Ishikawa (cell line): Measurements from ENCODE around the gene NDUFV2.

Experiments used
- CEBPB ChIP-seq: IDR thresholded peaks from 2 replicates; pipeline ENCODE4 v1.6.1; 2012
- EGR1 ChIP-seq: IDR thresholded peaks from 2 replicates; pipeline ENCODE4 v1.6.1; 2012
- EP300 ChIP-seq: IDR thresholded peaks from 2 replicates; pipeline ENCODE4 v1.6.1; 2012; ENCODE audit warnings: borderline replicate concordance
- FOXM1 ChIP-seq: IDR thresholded peaks from 2 replicates; pipeline ENCODE4 v1.6.1; 2012; ENCODE audit warnings: low read depth, borderline replicate concordance
- MAX ChIP-seq: IDR thresholded peaks from 2 replicates; pipeline ENCODE4 v1.6.1; 2012
- NFIC ChIP-seq: IDR thresholded peaks from 2 replicates; pipeline ENCODE4 v1.6.1; 2012
- RAD21 ChIP-seq: IDR thresholded peaks from 2 replicates; pipeline ENCODE4 v1.6.1; 2012; ENCODE audit warnings: low read depth
- TAF1 ChIP-seq: IDR thresholded peaks from 2 replicates; pipeline ENCODE4 v1.6.1; 2012; ENCODE audit warnings: low read depth, mild to moderate bottlenecking
- TCF12 ChIP-seq: IDR thresholded peaks from 2 replicates; pipeline ENCODE4 v1.6.1; 2012; ENCODE audit warnings: low read depth
- TEAD4 ChIP-seq: IDR thresholded peaks from 2 replicates; pipeline ENCODE4 v1.6.1; 2012
- YY1 ChIP-seq: IDR thresholded peaks from 2 replicates; pipeline ENCODE4 v1.6.1; 2012; ENCODE audit warnings: low read depth
- ZBTB7A ChIP-seq: IDR thresholded peaks from 2 replicates; pipeline ENCODE4 v1.6.1; 2012; ENCODE audit warnings: low read depth
- TF ChIP-seq, protein P1 (sequence below): IDR thresholded peaks from 2 replicates; pipeline ENCODE4 v1.6.1; 2012; ENCODE audit warnings: low read depth, mild to moderate bottlenecking
- TF ChIP-seq, protein P2 (sequence below): IDR thresholded peaks from 2 replicates; pipeline ENCODE4 v1.6.1; 2012

GRCh38 chr18:9146224-9146623 lies 43.7 kb downstream of the NDUFV2 start:
- TF ChIP-seq EP300 (no peak), RAD21 (no peak), CEBPB (no peak), YY1 (no peak), TAF1 (no peak), TCF12 (no peak), EGR1 (no peak), TEAD4 (no peak), MAX (no peak), NFIC (no peak), FOXM1 (no peak), ZBTB7A (no peak)
- TF ChIP-seq, protein P1, sequence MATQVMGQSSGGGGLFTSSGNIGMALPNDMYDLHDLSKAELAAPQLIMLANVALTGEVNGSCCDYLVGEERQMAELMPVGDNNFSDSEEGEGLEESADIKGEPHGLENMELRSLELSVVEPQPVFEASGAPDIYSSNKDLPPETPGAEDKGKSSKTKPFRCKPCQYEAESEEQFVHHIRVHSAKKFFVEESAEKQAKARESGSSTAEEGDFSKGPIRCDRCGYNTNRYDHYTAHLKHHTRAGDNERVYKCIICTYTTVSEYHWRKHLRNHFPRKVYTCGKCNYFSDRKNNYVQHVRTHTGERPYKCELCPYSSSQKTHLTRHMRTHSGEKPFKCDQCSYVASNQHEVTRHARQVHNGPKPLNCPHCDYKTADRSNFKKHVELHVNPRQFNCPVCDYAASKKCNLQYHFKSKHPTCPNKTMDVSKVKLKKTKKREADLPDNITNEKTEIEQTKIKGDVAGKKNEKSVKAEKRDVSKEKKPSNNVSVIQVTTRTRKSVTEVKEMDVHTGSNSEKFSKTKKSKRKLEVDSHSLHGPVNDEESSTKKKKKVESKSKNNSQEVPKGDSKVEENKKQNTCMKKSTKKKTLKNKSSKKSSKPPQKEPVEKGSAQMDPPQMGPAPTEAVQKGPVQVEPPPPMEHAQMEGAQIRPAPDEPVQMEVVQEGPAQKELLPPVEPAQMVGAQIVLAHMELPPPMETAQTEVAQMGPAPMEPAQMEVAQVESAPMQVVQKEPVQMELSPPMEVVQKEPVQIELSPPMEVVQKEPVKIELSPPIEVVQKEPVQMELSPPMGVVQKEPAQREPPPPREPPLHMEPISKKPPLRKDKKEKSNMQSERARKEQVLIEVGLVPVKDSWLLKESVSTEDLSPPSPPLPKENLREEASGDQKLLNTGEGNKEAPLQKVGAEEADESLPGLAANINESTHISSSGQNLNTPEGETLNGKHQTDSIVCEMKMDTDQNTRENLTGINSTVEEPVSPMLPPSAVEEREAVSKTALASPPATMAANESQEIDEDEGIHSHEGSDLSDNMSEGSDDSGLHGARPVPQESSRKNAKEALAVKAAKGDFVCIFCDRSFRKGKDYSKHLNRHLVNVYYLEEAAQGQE = no peak
- TF ChIP-seq, protein P2, sequence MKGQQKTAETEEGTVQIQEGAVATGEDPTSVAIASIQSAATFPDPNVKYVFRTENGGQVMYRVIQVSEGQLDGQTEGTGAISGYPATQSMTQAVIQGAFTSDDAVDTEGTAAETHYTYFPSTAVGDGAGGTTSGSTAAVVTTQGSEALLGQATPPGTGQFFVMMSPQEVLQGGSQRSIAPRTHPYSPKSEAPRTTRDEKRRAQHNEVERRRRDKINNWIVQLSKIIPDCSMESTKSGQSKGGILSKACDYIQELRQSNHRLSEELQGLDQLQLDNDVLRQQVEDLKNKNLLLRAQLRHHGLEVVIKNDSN = no peak
